Colonic mucosa (tissue), 4 donors: ENCODE data around the gene PCDH12. TPM values are rescaled to one million over a fixed set of nuclear protein-coding genes. Genes with fewer than 3 reads are reported as not detected.

Experiments used
- DNase-seq: peaks from one replicate; pipeline ENCODE4 v3.0.0-alpha.2; 2020
- H3K27ac ChIP-seq: fragments of 200-600 bp; one replicate; pipeline ENCODE4 v1.8.0; 2021
- H3K27me3 ChIP-seq: fragments of 200-600 bp; one replicate; pipeline ENCODE4 v1.8.0; 2021
- H3K36me3 ChIP-seq: fragments of 200-600 bp; one replicate; pipeline ENCODE4 v1.8.0; 2021
- H3K4me1 ChIP-seq: fragments of 200-600 bp; one replicate; pipeline ENCODE4 v1.8.0; 2021; ENCODE audit warnings: mild to moderate bottlenecking
- H3K4me3 ChIP-seq: fragments of 200-600 bp; one replicate; pipeline ENCODE4 v1.8.0; 2021
- H3K9ac ChIP-seq, 2 donors: one replicate each; pipeline ENCODE4 v1.7.0; 2013; ENCODE audit warnings: control low read depth in 2 of 2, low read depth in 2 of 2, low read length in 2 of 2
- H3K9me3 ChIP-seq: fragments of 200-600 bp; one replicate; pipeline ENCODE4 v1.8.0; 2021
- CTCF ChIP-seq: fragments of 200-600 bp; IDR thresholded peaks from one replicate; pipeline ENCODE4 v1.8.0; 2022; ENCODE audit warnings: antibody characterized with exemption, mild to moderate bottlenecking
- intact Hi-C: fragments of 100-400 bp; cut with DNase I; formaldehyde crosslinking; loops from one replicate; pipeline ENCODE4 v1.14.1; 2022
- total RNA-seq, 2 donors: library from RNA; stranded (reverse); fragmentation: NEBNext Ultra II Directional in 1 of 2; extraction: Animal tissue kit (Norgen Biotek cat#: 25700) in 1 of 2; gene quantifications; one replicate each; pipeline ENCODE4 v1.2.1, GENCODE V29; 2021
- donor health status: healthy.
- donor health status: DM: no; HTN: no; CAD: no.
- donor health status: DM: no; HTN: no; CAD: no.

Gene PCDH12
- total RNA-seq, 2 donors from 2014 or later = 1.1 to 1.3 TPM

GRCh38 chr5:141914797-141915196, 43.2 kb downstream of the PCDH12 start:
- Histone ChIP-seq H3K4me1 (peaks cover 17% of the 10 kb centered on the region), H3K9ac (no peak overlapping the region), H3K27ac (no peak overlapping the region), H3K4me3 (no peak overlapping the region), H3K27me3 (no peaks in the 10 kb centered on the region), H3K36me3 (no peaks in the 10 kb centered on the region), H3K9me3 (no peaks in the 10 kb centered on the region)
- intact Hi-C loops = no loop called here
- TF ChIP-seq CTCF = no peak
- DNase-seq = no peak

GRCh38 chr5:141914199-141914743, 43.7 kb downstream of the PCDH12 start:
- H3K9me3 ChIP-seq = no peaks in the 10 kb centered on the region
- H3K4me3 ChIP-seq = peak overlapping the region; percentile 28
- intact Hi-C loops = no loop called here
- peak overlapping the region in 1 of 2 donors; percentile 54 for H3K9ac ChIP-seq
- H3K27ac ChIP-seq = no peak overlapping the region
- H3K4me1 ChIP-seq = peaks cover 17% of the 10 kb centered on the region
- no peaks in the 10 kb centered on the region for H3K36me3 ChIP-seq
- H3K27me3 ChIP-seq = no peaks in the 10 kb centered on the region
- no peak for TF ChIP-seq CTCF
- peak; percentile 60 for DNase-seq

- Histone ChIP-seq H3K27me3 (no peaks in the 10 kb centered on the region), H3K4me3 (peak overlapping the region; percentile 28), H3K36me3 (no peaks in the 10 kb centered on the region), H3K9me3 (no peaks in the 10 kb centered on the region), H3K9ac (peak overlapping the region; percentile 15 to 54), H3K4me1 (peaks cover 17% of the 10 kb centered on the region), H3K27ac (no peak overlapping the region)
- no peak for TF ChIP-seq CTCF
- no peak for DNase-seq
- intact Hi-C loops = no loop called here
Measured at GRCh38 chr5:141913560-141914198, 44.3 kb downstream of the PCDH12 start.

GRCh38 chr5:141910271-141910673, 47.7 kb downstream of the PCDH12 start:
- Histone ChIP-seq H3K27me3 (no peaks in the 10 kb centered on the region), H3K4me3 (no peak overlapping the region), H3K27ac (no peak overlapping the region), H3K9me3 (no peaks in the 10 kb centered on the region), H3K9ac (no peak overlapping the region), H3K36me3 (no peaks in the 10 kb centered on the region), H3K4me1 (peaks cover 7% of the 10 kb centered on the region)
- no peak for DNase-seq
- TF ChIP-seq CTCF = no peak
- intact Hi-C loops = no loop called here

- H3K9me3 ChIP-seq = no peaks in the 10 kb centered on the region
- TF ChIP-seq CTCF = no peak
- H3K36me3 ChIP-seq = no peaks in the 10 kb centered on the region
- no peaks in the 10 kb centered on the region for H3K27me3 ChIP-seq
- intact Hi-C loops = no loop called here
- H3K27ac ChIP-seq = no peak overlapping the region
- H3K9ac ChIP-seq = no peak overlapping the region
- no peak for DNase-seq
- H3K4me1 ChIP-seq = peaks cover 3% of the 10 kb centered on the region
- no peak overlapping the region for H3K4me3 ChIP-seq
Measured at GRCh38 chr5:141909212-141909611, 48.8 kb downstream of the PCDH12 start.
